Transverse colon (tissue), 4 donors: ENCODE measurements around the gene ADGRL4.

Experiments
- CTCF ChIP-seq, 5 experiments: fragments of 200-600 bp in 3 of 5; fragments of 450-650 bp in 2 of 5; sonication (generic) in 3 of 5; IDR thresholded peaks; 1 replicate in 2 of 5; 2 replicates in 3 of 5; pipeline ENCODE4 v1.5.1; 2016 to 2017; ENCODE audit warnings: antibody characterized with exemption in 5 of 5, inconsistent platforms in 3 of 5, mild to moderate bottlenecking in 2 of 5, moderate library complexity in 1 of 5
- POLR2A ChIP-seq: fragments of 450-650 bp; IDR thresholded peaks from one replicate; pipeline ENCODE4 v1.6.1; 2016; ENCODE audit warnings: antibody characterized with exemption, mild to moderate bottlenecking, moderate library complexity
- POLR2AphosphoS5 ChIP-seq, 3 donors: sonication (generic); formaldehyde crosslinking; IDR thresholded peaks; one replicate each; pipeline ENCODE4 v1.6.1; 2016; ENCODE audit warnings: antibody characterized with exemption in 3 of 3

GRCh38 chr1:79042539-79042938, 36.0 kb upstream of the ADGRL4 start:
- no peak for TF ChIP-seq POLR2A
- no peak for TF ChIP-seq CTCF (IDR thresholded peaks at IDR 0.05)
- TF ChIP-seq POLR2AphosphoS5 (IDR thresholded peaks at IDR 0.05) = no peak
